Activated T-cell treated with anti-CD3 and anti-CD28 coated beads, Interleukin-2, amount 50 U/mL, for 24 hours (primary cell): Measurements from ENCODE around the gene FSTL5.

ENCODE experiments used
- DNase-seq: peaks from one replicate; pipeline ENCODE4 v3.0.0-alpha.2; 2020
- H3K27ac Mint-ChIP-seq: 2 replicates; pipeline ENCODE4 v1.8.0; 2020; ENCODE audit warnings: mild to moderate bottlenecking, mixed read lengths
- H3K27me3 Mint-ChIP-seq: 2 replicates; pipeline ENCODE4 v1.8.0; 2020; ENCODE audit warnings: mixed read lengths
- H3K36me3 Mint-ChIP-seq: 2 replicates; pipeline ENCODE4 v1.8.0; 2020; ENCODE audit warnings: low read depth, mixed read lengths
- H3K4me1 Mint-ChIP-seq: 2 replicates; pipeline ENCODE4 v1.8.0; 2020; ENCODE audit warnings: low read depth, mixed read lengths
- H3K4me3 Mint-ChIP-seq: 2 replicates; pipeline ENCODE4 v1.8.0; 2020; ENCODE audit warnings: mild to moderate bottlenecking, moderate library complexity, mixed read lengths
- H3K9me3 Mint-ChIP-seq: 2 replicates; pipeline ENCODE4 v1.8.0; 2020; ENCODE audit warnings: mixed read lengths

The FSTL5 gene

DNA sequence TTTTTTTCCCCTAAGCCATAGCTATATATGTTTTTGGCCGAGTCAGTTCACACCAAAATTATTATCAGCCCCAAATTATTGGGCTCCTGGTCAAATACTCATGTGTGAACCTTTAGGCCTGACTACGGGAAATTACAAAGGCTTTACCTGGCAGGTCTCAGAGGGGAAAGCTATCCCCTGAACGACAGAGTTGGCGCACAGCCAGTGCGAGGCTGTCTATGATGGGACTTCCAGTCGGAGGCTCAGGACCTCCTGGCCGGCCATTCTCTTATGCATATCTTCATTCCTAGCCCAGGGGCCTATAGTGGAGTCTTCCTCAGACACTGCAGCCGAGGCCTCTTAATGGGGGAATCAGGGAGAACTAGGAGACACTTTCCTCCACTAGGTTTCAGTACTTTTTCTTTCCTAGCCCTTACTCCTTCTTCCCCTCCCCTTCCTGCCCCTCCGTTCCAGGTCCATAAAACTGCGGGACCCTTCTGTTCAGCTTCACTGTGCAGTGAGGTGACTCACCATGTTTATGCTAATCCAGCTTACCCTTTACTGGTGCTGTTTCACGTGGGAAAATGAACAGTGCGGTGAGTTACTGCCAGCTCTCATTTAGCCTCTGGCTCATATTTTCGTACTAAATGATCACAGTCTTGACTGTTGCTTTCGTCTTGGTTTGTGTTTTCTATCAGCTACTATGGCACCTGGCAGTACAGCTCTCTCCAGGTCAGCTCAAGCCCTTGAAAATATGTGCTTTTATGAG, 533.9 kb downstream of the FSTL5 start:
- no peak for DNase-seq
- Mint-ChIP-seq H3K27ac (no peak overlapping the region), H3K9me3 (peaks cover 8% of the 10 kb centered on the region), H3K4me3 (no peak overlapping the region), H3K4me1 (no peaks in the 10 kb centered on the region), H3K27me3 (no peaks in the 10 kb centered on the region), H3K36me3 (no peaks in the 10 kb centered on the region)

DNA sequence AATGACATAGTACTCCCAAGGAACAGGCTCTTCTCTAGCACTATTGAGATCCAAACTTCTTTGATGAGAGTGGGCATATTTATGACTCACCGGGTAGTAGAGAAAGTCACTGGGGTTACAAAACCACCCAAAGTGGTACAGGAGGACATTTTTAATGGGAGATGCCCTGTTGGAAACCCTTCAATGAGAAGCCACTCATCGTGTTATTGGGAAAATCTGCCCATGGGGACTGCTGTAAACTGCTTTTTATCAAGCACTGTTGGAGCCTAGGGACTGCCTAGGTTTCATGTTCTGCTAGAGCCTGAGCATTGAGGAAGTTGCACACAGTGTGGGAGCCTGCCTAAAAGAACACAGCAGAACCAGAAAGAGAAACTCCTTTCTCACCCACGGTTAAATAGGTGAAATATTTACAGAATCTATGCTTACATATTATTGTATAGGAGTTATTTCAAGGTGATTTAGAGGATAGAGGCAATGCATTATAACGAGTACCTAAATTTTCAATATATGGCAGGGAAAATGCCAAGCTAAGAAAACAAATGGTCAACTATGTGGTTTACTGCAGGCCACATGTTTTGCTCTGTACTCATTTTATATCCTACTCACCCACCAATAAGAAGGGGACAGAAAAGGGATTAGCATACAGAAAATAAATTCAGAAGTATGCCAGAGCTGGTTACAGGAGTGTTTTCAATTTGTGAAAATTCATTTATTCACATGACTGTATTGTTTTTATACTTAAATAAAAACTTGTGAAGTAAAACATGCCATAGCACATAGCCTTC, 559.1 kb downstream of the FSTL5 start:
- Mint-ChIP-seq H3K27ac (no peak overlapping the region), H3K36me3 (no peaks in the 10 kb centered on the region), H3K4me1 (no peaks in the 10 kb centered on the region), H3K27me3 (no peaks in the 10 kb centered on the region), H3K9me3 (peaks cover 3% of the 10 kb centered on the region), H3K4me3 (no peak overlapping the region)
- DNase-seq: no peak

DNA sequence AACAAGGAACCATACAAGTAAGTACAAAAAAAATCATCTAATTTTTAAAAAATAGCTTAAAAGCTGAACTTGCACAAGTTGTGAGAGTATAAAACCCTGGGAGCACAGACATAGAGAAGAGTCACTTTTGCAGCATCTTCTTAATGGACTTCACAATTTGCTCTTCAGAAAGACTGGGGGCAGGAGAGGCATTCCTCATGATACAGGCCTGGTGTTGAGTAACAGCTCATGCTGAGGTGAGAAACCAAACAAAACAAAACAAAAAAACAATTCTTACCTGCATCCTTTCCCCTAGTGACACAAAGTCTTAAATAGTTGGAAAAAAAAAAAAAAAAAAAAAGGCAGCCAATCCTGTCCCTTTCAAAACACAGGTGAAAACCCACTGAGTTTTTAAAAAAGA, 562.8 kb downstream of the FSTL5 start:
- H3K4me1 Mint-ChIP-seq: no peaks in the 10 kb centered on the region
- H3K36me3 Mint-ChIP-seq: no peaks in the 10 kb centered on the region
- peaks cover 3% of the 10 kb centered on the region for H3K9me3 Mint-ChIP-seq
- DNase-seq: no peak
- H3K27me3 Mint-ChIP-seq: no peaks in the 10 kb centered on the region
- no peak overlapping the region for H3K4me3 Mint-ChIP-seq
- H3K27ac Mint-ChIP-seq: no peak overlapping the region

- Mint-ChIP-seq H3K4me3 (no peak overlapping the region), H3K9me3 (peaks cover 2% of the 10 kb centered on the region), H3K36me3 (no peaks in the 10 kb centered on the region), H3K27me3 (no peaks in the 10 kb centered on the region), H3K4me1 (no peaks in the 10 kb centered on the region), H3K27ac (no peak overlapping the region)
- no peak for DNase-seq
These were observed 568.5 kb downstream of the FSTL5 start for GRCh38 chr4:161595230-161595771.

GRCh38 chr4:161585011-161585410, 578.8 kb downstream of the FSTL5 start:
- Mint-ChIP-seq H3K9me3 (peaks cover 10% of the 10 kb centered on the region), H3K27ac (no peak overlapping the region), H3K4me1 (no peaks in the 10 kb centered on the region), H3K36me3 (no peaks in the 10 kb centered on the region), H3K4me3 (no peak overlapping the region), H3K27me3 (no peaks in the 10 kb centered on the region)
- no peak for DNase-seq

DNA sequence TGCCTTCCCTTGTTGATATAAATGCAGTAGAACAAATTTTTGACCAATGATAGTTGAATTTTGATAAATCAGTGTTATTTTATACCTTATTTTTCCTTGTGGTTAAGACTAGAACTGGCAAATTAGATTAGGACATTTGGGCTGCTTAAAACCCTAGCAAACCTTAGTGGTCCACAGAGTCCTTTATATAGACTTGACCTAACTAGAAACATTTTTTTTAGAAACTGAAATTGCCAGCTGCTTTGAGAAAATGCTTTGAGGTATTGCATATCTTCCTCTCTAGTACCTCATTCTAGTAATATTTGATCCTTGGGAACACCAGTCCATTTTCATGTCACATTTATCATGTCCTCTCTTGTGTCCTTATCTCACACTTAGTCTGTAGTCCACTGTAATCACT, 580.3 kb downstream of the FSTL5 start:
- Mint-ChIP-seq H3K27ac (no peak overlapping the region), H3K9me3 (peaks cover 6% of the 10 kb centered on the region), H3K4me3 (no peak overlapping the region), H3K27me3 (no peaks in the 10 kb centered on the region), H3K4me1 (no peaks in the 10 kb centered on the region), H3K36me3 (no peaks in the 10 kb centered on the region)
- DNase-seq: no peak

DNA sequence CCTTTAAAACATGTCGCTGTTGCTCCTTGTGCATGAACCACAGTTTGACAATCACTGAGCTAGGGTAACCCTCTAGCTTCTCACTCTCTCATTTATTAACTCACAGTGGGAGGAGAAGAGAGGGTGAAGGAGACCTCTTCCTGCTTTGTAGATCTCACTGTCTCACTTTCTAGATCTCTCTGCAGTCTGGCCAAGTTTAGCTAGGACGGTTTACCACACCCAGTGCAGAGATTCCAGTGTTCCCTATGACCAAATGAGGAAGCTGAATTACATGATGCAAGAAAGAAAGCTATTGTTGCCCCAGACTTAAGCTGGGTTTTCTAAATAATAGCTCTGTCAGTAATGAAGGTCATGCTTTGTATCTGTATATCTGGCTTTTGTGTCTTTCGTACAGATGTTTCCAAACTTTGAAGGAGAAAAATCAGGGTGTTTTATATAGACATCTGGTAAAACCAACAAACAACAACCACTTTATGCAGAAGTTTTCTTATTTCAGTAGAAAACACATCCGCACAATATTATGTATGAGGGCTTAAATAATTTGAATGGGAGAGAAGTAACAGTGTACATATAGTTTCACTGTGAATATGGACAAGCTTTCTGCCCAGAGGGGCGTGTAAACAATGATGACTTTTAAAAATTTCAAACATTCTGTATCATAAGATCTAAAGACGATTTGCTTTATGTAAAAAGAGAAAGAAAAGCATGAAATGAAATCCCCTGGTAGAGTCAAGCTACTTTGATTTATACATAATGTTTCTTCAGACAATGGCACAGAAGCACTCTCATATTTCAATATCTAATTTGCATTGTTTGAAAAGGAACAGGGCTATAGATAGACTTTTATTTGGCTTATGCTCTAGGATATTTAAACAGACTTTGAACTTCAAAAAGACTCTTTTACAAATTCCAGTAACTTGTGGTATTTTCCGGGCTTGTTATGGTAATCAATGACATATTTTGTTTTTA, 582.3 kb downstream of the FSTL5 start:
- Mint-ChIP-seq H3K27me3 (no peaks in the 10 kb centered on the region), H3K27ac (no peak overlapping the region), H3K36me3 (no peaks in the 10 kb centered on the region), H3K9me3 (peaks cover 8% of the 10 kb centered on the region), H3K4me1 (no peaks in the 10 kb centered on the region), H3K4me3 (no peak overlapping the region)
- DNase-seq: no peak

DNA sequence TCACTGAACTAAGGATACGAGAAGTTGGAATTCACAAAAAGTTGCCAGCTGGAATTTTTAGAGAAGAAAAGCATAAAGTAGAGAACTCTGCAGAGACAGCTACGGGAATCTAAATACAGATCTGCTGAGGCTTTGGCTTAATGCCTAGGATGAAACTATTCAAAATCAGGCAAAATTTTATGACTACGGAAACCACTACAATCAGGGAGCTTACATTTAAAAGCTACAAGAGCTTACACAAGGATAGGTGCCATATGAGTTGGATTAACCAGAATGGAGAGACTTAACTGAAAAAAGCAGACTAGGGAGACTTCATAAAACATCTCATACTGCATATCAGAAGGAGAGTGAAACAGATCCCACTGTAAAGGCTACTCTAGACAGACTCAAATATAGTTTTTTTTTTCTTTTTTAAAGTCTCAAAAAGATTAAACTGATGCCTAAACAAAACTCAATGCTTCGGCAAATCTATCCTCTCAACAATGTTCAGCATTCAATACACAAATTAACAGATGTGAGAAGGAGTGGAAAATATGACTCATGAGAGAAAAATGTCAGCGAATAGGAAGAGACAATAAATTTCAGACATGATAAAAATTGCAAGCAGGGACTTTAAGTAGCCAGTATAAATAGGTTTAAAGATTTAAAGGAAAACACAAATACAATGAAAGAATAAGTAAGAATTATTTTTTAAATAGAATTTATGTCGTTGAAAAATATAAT, 586.1 kb downstream of the FSTL5 start:
- Mint-ChIP-seq H3K27ac (no peak overlapping the region), H3K4me3 (no peak overlapping the region), H3K4me1 (no peaks in the 10 kb centered on the region), H3K36me3 (no peaks in the 10 kb centered on the region), H3K27me3 (no peaks in the 10 kb centered on the region), H3K9me3 (peaks cover 7% of the 10 kb centered on the region)
- no peak for DNase-seq

DNA sequence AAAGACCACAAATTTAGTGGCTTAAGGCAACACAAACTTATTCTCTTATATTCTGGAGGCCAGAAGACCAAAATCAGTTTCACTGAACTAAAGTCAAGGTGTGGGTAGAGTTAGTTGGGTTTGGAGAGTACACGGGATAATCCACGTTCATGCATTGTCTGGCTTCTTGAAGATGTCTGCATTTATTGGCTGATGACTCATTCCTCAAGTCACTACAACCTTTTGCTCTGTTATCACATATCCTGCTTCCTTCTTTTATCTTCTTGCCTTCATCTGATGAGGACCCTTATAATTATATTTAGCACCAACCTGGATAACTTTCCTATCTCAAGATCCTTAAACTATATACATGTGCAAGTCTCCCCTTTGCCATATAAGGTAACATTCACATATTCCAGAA, 590.0 kb downstream of the FSTL5 start:
- no peak for DNase-seq
- H3K36me3 Mint-ChIP-seq: no peaks in the 10 kb centered on the region
- H3K27me3 Mint-ChIP-seq: no peaks in the 10 kb centered on the region
- no peaks in the 10 kb centered on the region for H3K4me1 Mint-ChIP-seq
- no peak overlapping the region for H3K27ac Mint-ChIP-seq
- H3K4me3 Mint-ChIP-seq: no peak overlapping the region
- peaks cover 17% of the 10 kb centered on the region for H3K9me3 Mint-ChIP-seq

DNA sequence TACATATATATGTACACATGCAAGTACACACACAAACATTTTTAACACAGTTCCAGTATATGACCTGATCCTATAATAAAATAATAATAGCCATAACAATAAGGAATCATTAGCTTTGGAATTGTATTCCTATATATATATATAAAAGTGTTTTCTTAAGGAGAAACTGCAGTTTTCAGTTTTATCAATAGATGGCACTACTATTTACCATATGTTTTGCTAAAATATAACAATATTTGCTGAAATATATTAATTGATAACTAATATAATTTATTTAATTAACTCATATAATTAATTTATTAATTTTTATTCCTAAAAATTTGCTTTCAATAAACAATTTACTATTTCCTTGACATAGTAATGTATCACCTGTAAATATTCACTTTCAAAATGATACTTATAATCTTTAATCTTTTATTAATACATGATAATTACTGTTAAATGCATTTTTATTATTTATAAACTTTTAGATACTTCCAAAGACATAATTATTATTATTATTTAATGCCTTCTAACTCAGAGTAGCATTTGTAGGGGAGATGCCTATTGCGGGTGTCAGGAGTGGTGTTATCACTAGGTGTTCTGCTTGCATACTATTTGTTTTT, 599.5 kb downstream of the FSTL5 start:
- DNase-seq: no peak
- H3K27ac Mint-ChIP-seq: no peak overlapping the region

GRCh38 chr4:161555689-161556660, 607.8 kb downstream of the FSTL5 start:
- Mint-ChIP-seq H3K4me3 (no peak overlapping the region), H3K9me3 (peaks cover 2% of the 10 kb centered on the region), H3K4me1 (no peaks in the 10 kb centered on the region), H3K27ac (no peak overlapping the region), H3K27me3 (no peaks in the 10 kb centered on the region), H3K36me3 (no peaks in the 10 kb centered on the region)
- no peak for DNase-seq

More for the DNA sequence above, 599.5 kb downstream of the FSTL5 start:
- H3K36me3 Mint-ChIP-seq: no peaks in the 10 kb centered on the region
- no peaks in the 10 kb centered on the region for H3K27me3 Mint-ChIP-seq
- H3K4me1 Mint-ChIP-seq: no peaks in the 10 kb centered on the region
- H3K9me3 Mint-ChIP-seq: peaks cover 3% of the 10 kb centered on the region
- no peak overlapping the region for H3K4me3 Mint-ChIP-seq

DNA sequence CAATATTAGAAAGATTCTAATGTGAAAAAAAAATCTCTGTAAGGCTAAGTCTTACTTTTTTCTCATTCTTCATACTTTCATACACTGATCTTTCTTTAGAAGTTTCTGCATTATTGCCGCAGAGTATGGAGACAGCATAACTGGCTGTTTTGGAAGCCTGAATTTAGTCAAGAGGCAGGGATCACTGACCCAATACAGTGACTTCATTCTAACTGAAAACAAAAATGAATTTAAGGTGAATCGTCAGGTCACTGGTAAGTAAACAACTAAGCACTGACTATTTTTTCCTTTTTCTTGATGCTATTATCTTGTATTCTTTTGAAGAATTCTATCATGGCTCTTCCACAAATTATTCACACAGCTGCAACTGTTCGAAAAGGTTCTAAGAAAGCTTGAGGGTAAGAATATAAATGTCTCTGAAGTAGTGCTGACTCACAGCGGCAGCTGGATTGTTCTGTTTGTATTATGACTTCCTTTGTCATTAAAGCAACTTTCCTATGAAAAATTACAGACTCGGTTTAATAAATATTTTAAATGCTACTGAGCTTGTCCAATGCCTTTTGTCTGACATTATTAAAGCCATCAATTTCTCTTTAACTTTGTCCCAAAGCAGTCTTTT, 609.3 kb downstream of the FSTL5 start:
- H3K4me1 Mint-ChIP-seq: no peaks in the 10 kb centered on the region
- H3K36me3 Mint-ChIP-seq: no peaks in the 10 kb centered on the region
- H3K27me3 Mint-ChIP-seq: no peaks in the 10 kb centered on the region
- H3K9me3 Mint-ChIP-seq: peaks cover 2% of the 10 kb centered on the region
- H3K4me3 Mint-ChIP-seq: no peak overlapping the region
- DNase-seq: no peak
- no peak overlapping the region for H3K27ac Mint-ChIP-seq
